ENCODE measurements around the gene C12orf57. TPM values are rescaled to one million over a fixed set of nuclear protein-coding genes. Genes with fewer than 3 reads are reported as not detected.

C12orf57 gene
- total and polyA plus RNA-seq, 10 of the 15 experiments (the other 5 are each of a cell fraction or from before 2014, with no cell fraction given): 64.5 to 377 (median 211) TPM

DNA sequence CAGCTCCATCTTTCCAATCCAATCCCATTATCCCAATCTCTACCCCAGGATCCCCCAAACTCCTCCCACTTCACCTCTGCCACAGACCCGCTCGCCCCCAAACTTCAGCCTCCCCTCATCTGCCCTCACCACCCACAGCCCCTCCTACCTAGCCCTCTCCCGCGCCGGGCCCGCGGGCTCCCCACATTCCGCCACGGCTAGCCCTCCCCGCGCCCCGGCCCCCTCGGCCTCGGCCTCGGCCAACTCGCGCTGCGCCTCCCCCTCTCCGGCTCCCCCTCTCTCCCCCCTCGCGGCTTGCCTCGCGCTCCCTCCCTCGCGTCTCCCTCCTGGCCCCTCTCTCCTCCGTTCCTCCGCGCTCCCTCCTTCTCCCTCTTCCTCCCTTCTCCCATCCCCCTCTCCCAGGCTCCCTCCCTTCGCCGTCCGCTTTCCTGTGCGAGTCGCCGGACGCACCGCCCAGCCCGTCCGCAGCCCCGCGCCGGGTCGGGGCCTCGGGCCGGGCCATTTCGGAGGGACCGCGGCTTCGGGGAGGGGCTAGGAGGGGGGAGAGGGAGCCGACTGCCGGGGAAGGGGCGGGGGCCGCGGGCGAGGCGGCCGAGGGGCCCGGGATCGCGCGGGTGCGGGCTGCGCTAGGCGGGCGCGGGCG lies 16.3 kb upstream of the C12orf57 start, which contains the start of gene ATN1 (continued):
- TF ChIP-seq, protein P1, sequence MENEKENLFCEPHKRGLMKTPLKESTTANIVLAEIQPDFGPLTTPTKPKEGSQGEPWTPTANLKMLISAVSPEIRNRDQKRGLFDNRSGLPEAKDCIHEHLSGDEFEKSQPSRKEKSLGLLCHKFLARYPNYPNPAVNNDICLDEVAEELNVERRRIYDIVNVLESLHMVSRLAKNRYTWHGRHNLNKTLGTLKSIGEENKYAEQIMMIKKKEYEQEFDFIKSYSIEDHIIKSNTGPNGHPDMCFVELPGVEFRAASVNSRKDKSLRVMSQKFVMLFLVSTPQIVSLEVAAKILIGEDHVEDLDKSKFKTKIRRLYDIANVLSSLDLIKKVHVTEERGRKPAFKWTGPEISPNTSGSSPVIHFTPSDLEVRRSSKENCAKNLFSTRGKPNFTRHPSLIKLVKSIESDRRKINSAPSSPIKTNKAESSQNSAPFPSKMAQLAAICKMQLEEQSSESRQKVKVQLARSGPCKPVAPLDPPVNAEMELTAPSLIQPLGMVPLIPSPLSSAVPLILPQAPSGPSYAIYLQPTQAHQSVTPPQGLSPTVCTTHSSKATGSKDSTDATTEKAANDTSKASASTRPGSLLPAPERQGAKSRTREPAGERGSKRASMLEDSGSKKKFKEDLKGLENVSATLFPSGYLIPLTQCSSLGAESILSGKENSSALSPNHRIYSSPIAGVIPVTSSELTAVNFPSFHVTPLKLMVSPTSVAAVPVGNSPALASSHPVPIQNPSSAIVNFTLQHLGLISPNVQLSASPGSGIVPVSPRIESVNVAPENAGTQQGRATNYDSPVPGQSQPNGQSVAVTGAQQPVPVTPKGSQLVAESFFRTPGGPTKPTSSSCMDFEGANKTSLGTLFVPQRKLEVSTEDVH (IDR thresholded peaks at IDR 0.05; ENCODE audit: low read depth, partially characterized antibody): no peak
- TF ChIP-seq SPI1 (IDR thresholded peaks at IDR 0.05; ENCODE audit: borderline replicate concordance, insufficient read depth, low read depth, low read length) (no peak), POLR2A (IDR thresholded peaks at IDR 0.05; ENCODE audit: low read depth, low read length) (peak; percentile 79), HDAC6 (IDR thresholded peaks at IDR 0.05; ENCODE audit: unreplicated experiment) (no peak), MYC (IDR thresholded peaks at IDR 0.05; ENCODE audit: insufficient read depth, insufficient read length, insufficient replicate concordance, low read length, severe bottlenecking) (peak; percentile 30), CHD2 (IDR thresholded peaks at IDR 0.05; ENCODE audit: borderline replicate concordance, low read depth, low read length) (peak; percentile 60), NFYA (IDR thresholded peaks at IDR 0.05; ENCODE audit: borderline replicate concordance, low read depth, low read length) (no peak), TARDBP (IDR thresholded peaks at IDR 0.05; ENCODE audit: borderline replicate concordance) (no peak), GABPA (IDR thresholded peaks at IDR 0.05; ENCODE audit: low read depth) (no peak), SUPT20H (IDR thresholded peaks at IDR 0.05; ENCODE audit: borderline replicate concordance, control insufficient read depth, low read depth, low read length) (no peak), SMARCA5 (IDR thresholded peaks at IDR 0.05) (no peak), EP300 (IDR thresholded peaks at IDR 0.05; ENCODE audit: borderline replicate concordance in 1 of 2, control insufficient read depth in 1 of 2, low read depth in 2 of 2, low read length in 2 of 2) (no peak), BCL11A (IDR thresholded peaks at IDR 0.05; ENCODE audit: low read depth, low read length) (no peak), TCF7 (IDR thresholded peaks at IDR 0.05; ENCODE audit: borderline replicate concordance) (no peak), ZNF274 (IDR thresholded peaks at IDR 0.05; ENCODE audit: insufficient read depth, insufficient read length) (no peak), EZH2 (IDR thresholded peaks at IDR 0.05; ENCODE audit: borderline replicate concordance, control insufficient read depth, low read depth, low read length) (no peak), ZBTB11 (CRISPR knock-in tag; IDR thresholded peaks at IDR 0.05) (no peak), NFIC (IDR thresholded peaks at IDR 0.05; ENCODE audit: low read depth, low read length) (no peak; the same call in 1 of the 2 replicates), YBX1 (IDR thresholded peaks at IDR 0.05) (no peak), RELA (IDR thresholded peaks at IDR 0.05; ENCODE audit: borderline replicate concordance, partially characterized antibody) (no peak), IKZF1 (conservative IDR thresholded peaks at IDR 0.05) (peak; percentile 57), CREM (IDR thresholded peaks at IDR 0.05; ENCODE audit: low read depth) (no peak), CREB1 (IDR thresholded peaks at IDR 0.05; ENCODE audit: low read depth) (no peak), ZZZ3 (IDR thresholded peaks at IDR 0.05; ENCODE audit: control insufficient read depth, insufficient read length, low read depth) (no peak)
- TF ChIP-seq, protein P2, sequence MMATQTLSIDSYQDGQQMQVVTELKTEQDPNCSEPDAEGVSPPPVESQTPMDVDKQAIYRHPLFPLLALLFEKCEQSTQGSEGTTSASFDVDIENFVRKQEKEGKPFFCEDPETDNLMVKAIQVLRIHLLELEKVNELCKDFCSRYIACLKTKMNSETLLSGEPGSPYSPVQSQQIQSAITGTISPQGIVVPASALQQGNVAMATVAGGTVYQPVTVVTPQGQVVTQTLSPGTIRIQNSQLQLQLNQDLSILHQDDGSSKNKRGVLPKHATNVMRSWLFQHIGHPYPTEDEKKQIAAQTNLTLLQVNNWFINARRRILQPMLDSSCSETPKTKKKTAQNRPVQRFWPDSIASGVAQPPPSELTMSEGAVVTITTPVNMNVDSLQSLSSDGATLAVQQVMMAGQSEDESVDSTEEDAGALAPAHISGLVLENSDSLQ (IDR thresholded peaks at IDR 0.05): no peak

Data from GM12878 (cell line).